RWPE2 (cell line): Measurements from ENCODE around the gene MRPL17.

Experiments used
- ATAC-seq: fragments of 200-7000 bp; cut with Tn5 transposase; 3 replicates; pipeline ENCODE4 v1.9.1; 2021; ENCODE audit warnings: low read depth
- DNase-seq: peaks from one replicate; pipeline ENCODE4 v3.0.0-alpha.2; 2020; ENCODE audit warnings: low spot score
- H3K27ac ChIP-seq: fragments of 450-650 bp; 2 replicates; pipeline ENCODE4 v1.5.1; 2017; ENCODE audit warnings: mild to moderate bottlenecking; ENCODE audit not compliant: poor library complexity, severe bottlenecking
- H3K27me3 ChIP-seq: fragments of 250-450 bp; sonication (Bioruptor Pico); 2 replicates; pipeline ENCODE4 v1.5.1; 2021; ENCODE audit warnings: mild to moderate bottlenecking, moderate library complexity; ENCODE audit not compliant: insufficient read depth, poor library complexity, severe bottlenecking
- H3K36me3 ChIP-seq: fragments of 250-450 bp; sonication (Bioruptor Pico); 2 replicates; pipeline ENCODE4 v1.5.1; 2020; ENCODE audit warnings: low read depth, mild to moderate bottlenecking, moderate library complexity
- H3K4me1 ChIP-seq: fragments of 250-450 bp; sonication (Bioruptor Pico); 2 replicates; pipeline ENCODE4 v1.5.1; 2021; ENCODE audit warnings: mild to moderate bottlenecking, moderate library complexity; ENCODE audit not compliant: insufficient read depth, poor library complexity, severe bottlenecking
- H3K4me3 ChIP-seq: fragments of 250-450 bp; sonication (Bioruptor Pico); 2 replicates; pipeline ENCODE4 v1.5.1; 2021; ENCODE audit warnings: mild to moderate bottlenecking, moderate library complexity; ENCODE audit not compliant: severe bottlenecking
- H3K9me3 ChIP-seq: fragments of 250-450 bp; sonication (Bioruptor Pico); 2 replicates; pipeline ENCODE4 v1.5.1; 2021; ENCODE audit warnings: mild to moderate bottlenecking, moderate library complexity; ENCODE audit not compliant: severe bottlenecking
- TF ChIP-seq, protein P1 (sequence below): fragments of 450-650 bp; IDR thresholded peaks from one replicate; pipeline ENCODE4 v1.5.1; 2017; ENCODE audit warnings: mild to moderate bottlenecking, moderate library complexity; ENCODE audit not compliant: poor library complexity, severe bottlenecking

MRPL17 gene

DNA sequence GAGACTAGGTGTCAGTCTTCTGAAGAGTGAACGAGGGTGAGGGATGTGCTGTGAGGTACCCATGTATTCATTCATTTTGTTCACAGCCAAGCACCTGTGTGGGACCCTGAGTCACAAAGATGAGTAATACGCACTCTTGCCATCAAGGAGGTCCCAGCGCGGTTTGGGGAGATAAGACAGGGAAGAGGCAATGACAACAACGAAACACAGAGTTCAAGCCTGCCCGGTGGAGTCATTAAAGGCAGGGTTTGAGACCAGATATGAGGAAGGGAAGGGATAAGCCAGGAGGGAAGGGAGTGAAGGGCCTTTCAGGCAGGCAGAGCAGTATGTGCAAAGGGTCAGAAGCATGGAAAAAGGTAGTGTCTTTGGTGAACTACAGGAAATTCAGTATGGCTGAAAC, 32.2 kb downstream of the MRPL17 start:
- Histone ChIP-seq H3K27ac (no peak overlapping the region), H3K27me3 (peaks cover 20% of the 10 kb centered on the region), H3K4me1 (no peaks in the 10 kb centered on the region), H3K4me3 (no peak overlapping the region), H3K36me3 (no peaks in the 10 kb centered on the region), H3K9me3 (no peaks in the 10 kb centered on the region)
- DNase-seq (no peak), ATAC-seq (no peak)
- TF ChIP-seq, protein P1, sequence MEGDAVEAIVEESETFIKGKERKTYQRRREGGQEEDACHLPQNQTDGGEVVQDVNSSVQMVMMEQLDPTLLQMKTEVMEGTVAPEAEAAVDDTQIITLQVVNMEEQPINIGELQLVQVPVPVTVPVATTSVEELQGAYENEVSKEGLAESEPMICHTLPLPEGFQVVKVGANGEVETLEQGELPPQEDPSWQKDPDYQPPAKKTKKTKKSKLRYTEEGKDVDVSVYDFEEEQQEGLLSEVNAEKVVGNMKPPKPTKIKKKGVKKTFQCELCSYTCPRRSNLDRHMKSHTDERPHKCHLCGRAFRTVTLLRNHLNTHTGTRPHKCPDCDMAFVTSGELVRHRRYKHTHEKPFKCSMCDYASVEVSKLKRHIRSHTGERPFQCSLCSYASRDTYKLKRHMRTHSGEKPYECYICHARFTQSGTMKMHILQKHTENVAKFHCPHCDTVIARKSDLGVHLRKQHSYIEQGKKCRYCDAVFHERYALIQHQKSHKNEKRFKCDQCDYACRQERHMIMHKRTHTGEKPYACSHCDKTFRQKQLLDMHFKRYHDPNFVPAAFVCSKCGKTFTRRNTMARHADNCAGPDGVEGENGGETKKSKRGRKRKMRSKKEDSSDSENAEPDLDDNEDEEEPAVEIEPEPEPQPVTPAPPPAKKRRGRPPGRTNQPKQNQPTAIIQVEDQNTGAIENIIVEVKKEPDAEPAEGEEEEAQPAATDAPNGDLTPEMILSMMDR = no peak

DNA sequence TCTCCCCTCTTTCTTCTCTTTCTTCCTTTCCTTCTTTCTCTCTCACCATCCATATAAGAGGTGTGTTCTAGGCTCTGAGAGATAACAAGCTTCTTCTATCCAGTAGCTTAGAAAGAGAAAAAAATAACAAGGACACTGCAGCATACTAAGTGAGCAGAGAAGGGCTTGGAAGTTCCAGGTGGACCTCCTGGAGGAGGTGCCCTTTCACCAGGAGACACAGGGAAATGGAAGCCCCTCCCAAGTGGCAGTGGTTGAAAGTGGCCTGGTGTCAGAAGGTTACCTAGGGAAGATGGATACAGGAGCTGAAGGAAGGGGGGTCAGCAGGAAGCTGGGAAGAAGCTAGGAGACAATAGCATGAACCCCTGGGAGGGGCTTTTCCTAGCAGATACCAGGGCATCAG, 33.0 kb downstream of the MRPL17 start:
- TF ChIP-seq, protein P1 = no peak
- DNase-seq = no peak
- no peaks in the 10 kb centered on the region for H3K36me3 ChIP-seq
- no peak for ATAC-seq
- no peaks in the 10 kb centered on the region for H3K4me1 ChIP-seq
- H3K4me3 ChIP-seq = no peak overlapping the region
- no peaks in the 10 kb centered on the region for H3K9me3 ChIP-seq
- no peak overlapping the region for H3K27ac ChIP-seq
- H3K27me3 ChIP-seq = peaks cover 18% of the 10 kb centered on the region

DNA sequence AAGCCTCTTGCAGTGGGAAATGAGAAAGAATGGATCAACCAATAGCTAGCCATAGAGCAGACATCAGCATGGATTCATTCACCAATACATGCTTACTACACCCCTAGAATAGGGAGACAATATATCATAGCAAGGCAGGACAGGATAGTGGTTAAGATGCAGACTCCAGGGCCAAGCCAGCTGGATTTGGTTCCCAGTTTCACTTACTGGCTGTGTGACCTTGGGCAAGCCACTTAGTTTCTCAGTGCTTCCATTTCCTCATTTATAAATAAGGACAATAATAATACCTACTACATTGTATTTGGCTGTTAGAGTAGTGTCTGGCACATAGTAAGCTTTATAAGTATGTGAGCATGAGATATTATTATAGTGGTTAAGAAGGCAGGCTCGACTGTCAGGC, 34.6 kb downstream of the MRPL17 start:
- Histone ChIP-seq H3K9me3 (no peaks in the 10 kb centered on the region), H3K4me1 (no peaks in the 10 kb centered on the region), H3K4me3 (no peak overlapping the region), H3K27me3 (peaks cover 5% of the 10 kb centered on the region), H3K36me3 (no peaks in the 10 kb centered on the region), H3K27ac (no peak overlapping the region)
- ATAC-seq = no peak
- DNase-seq = no peak
- TF ChIP-seq, protein P1 = no peak

DNA sequence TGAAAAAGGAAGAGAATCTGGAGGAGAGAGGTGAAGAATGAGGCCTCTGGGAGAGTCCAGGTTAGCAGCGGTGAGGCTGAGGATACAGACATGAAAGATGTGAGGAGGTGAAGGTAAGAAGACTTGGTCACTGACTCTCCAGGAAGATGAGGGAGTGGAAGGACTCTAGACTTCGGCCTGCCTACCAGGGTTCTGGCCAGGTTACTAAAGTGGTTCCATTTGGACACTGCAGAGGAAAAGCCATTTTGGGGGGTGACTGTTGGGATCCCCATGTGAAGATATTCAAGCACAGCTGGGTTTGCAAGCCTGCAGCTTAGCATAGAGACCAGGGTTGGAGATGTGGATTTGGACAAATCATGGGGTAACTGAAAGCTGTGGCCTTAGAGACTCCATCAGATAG, 35.3 kb downstream of the MRPL17 start:
- no peaks in the 10 kb centered on the region for H3K36me3 ChIP-seq
- H3K4me1 ChIP-seq = no peaks in the 10 kb centered on the region
- H3K4me3 ChIP-seq = no peak overlapping the region
- ATAC-seq = no peak
- no peak for DNase-seq
- H3K9me3 ChIP-seq = no peaks in the 10 kb centered on the region
- no peak overlapping the region for H3K27ac ChIP-seq
- peaks cover 5% of the 10 kb centered on the region for H3K27me3 ChIP-seq
- TF ChIP-seq, protein P1 = no peak

DNA sequence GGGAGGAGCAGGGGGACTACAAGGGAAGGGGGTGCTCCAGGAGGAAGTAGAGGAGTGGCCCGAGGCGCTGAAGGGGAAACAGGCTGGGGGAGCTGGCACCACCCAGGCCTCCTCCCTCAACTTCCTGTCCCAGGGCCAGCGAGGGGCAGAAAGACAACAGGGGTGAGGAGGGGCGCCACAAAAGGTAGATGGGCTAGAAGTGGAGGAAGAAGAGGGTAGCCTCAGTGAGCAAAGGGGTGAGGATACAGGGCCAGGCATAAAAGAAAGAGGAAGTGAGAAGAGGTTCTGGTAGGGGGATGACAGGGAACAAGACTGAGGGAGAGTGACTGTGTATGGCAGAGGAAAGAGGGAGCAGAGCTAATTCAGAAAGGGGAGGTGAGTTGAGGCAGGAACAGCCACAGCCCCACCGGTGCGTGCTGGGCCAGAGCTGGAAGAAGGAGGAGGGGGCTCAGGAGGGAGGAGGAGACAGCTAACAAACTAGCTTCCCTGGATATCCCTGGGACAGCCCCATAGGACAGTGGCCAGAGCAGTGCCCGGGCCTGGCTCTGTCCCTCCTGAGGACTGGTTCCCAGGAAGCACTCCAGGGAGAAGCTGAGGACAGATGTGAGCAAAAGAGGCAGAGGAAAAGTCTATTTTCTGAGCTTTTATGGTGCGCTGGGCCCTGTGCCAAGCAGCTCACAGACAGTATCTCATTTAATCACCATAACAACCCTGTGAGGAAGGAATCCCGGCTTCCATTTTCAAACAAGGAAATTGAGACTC, 36.0 kb downstream of the MRPL17 start:
- Histone ChIP-seq H3K4me3 (no peak overlapping the region), H3K27me3 (peaks cover 5% of the 10 kb centered on the region), H3K36me3 (no peaks in the 10 kb centered on the region), H3K27ac (no peak overlapping the region), H3K4me1 (no peaks in the 10 kb centered on the region), H3K9me3 (no peaks in the 10 kb centered on the region)
- ATAC-seq (no peak), DNase-seq (no peak)
- TF ChIP-seq, protein P1 = no peak
